ENCODE results near the gene SERINC5.
"Not testable (repeated sequence)": the region's sequence is repeated elsewhere in the genome, so short reads cannot be mapped to it uniquely, and the experiment has no call there.

The SERINC5 gene

DNA sequence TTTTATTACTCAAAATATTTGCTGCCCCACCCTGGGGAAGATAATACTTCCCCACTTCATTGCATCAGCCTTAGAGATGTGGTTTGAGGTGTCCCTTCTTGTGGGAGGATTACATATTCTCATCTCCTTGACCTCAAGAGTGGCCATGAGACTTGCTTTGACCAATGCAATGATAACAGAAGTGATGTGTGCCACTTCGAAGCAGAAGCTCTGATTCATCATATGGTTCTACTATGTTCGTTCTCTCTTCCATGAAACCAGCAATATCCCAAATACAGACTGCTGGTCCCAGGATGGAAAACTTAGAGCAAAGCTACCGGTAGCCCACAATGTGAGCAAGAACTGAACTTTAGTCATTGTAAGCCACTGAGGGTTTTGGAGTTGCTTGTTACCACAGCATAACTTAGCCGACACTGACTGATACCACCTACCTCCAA is 128.7 kb downstream of the SERINC5 start:
- no peak for DNase-seq

DNA sequence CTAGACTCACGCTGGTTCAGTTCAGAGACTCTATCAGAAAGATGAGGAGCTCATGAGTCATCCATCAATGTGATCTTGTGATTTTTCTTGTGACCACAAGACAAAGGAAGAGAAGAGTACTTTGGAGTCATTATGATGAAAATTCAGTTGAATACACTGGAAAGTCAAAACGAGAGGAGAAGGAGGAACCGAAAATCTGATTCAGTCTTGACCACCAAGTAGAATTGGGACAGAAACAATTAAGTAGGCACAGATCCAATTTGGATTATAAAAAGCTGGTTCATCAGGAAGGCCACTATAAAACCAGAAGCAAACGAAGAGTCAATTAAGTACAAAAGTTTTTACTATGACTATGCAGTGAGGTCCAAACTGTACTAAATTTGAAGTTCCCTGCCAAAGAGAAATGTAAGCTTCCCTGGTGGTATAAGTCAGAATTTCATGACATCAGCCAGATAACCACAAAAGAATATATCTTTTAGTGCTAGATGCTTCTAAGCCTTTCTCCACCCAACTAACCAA is 129.8 kb downstream of the SERINC5 start:
- no peak for DNase-seq

DNA sequence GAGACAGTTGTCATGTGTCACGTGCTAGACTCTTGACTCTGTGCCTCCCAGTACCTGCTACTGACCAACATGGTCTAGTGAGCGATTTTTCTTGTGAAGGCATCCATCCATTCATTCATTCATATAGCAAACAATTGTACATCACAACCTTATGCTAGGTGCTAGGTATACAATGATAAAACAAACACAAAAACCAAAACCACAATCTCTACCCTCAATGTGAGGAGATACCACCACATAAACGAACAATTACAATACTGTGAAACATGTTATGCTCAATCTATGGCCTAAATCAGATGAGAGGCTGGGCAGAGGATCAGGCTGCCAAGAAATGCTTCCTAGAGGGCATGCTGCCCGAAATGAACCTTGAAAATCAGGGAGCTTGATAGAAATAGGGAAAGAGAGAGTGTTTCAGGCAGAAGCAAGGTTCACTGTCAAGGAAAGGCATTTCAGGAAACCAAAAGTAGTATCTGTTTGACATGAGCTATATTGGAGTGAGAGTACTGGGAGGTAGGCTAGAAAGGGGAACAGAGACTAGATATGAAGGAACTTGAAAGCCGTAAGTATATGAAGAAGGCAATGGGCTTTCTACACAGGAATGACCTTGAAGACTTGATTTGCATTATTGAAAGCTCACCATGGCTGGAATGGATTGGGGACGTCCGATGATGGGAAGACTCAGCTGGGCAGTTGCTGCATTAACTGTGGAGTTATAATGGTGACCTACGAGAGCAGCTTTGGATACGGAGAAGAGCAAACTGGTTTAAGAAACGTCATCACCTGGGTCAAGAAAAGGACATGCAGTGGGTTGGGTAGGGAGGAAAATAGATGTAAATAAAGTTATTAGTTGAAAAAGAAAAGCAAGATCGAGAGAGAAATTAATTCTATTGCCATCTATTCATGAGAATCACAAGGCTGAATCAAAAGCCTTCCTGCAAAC is 130.6 kb downstream of the SERINC5 start:
- DNase-seq = no peak

DNA sequence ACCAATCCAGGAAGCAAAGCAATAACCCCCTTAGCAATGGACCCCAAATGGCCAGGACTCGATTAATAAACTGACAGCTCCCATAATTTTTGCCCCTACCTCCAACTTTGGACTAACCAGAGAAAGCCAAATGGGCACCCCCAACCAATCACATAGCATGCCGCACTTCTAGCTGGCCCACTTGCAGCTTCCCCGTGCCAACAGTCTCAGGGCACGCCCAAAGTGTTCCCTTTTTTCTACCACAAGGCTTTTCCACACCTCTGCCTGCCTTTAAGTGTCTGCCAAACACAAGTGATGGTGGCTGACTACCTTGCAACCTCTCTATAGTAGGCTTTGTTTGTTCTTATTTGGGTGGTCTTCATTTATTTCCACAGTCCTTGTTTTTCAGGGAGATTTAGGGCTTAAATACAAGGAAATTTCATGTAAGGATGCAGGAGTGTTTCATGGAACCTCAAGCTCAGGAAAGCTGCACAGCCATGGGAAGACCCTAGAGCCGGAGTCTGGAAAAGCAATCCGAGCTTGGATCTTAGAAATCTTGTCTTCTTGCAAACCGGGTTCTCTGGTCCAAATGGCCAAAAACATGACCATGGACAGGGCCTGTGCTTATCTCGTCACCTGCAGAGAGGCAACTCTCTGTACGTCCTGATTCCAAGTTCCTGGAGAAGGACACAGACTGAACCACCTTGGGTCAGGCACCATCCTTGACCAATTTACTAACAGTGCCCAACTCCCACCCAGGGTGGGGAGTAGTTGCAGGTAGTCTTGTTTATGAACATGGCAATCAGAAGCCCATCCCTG is 131.5 kb downstream of the SERINC5 start:
- DNase-seq = no peak

DNA sequence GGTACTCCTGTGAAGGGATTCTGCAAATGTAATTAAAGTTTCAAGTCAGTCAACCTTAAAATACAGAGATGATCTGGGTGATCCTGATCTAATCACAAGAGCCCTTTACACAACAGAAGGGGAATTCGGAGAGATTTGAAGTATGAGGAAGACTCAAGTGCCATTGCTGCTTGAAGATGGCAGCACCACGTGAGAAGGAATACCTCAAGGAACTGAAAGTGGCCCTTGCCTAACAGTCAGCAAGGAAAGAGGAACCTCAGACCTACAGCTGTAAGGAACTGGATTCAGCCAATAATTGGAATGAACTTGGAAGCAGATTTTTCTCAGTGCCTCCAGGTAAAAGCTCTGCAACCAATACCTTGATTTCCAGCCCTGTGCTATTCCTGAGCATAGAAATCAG is 133.3 kb downstream of the SERINC5 start:
- no peak for DNase-seq

DNA sequence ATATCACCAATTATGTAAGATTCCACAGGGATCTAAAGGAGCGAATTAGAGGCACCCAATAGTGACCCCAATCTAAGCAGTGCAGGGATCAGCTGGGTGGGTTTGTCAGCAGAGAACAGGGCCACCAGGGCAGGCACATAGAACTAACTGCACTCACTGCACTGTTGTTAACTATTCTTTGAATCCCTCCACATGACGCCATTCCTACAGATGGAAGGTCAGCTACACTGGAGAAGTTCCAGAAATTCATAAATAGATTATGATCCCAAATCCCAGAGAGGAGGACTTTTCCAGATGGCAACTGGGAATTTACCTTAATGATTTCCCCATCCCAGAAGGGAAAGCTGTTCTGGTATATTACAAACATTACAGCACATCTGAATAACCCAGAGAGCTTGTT is 136.5 kb downstream of the SERINC5 start:
- no peak for DNase-seq

DNA sequence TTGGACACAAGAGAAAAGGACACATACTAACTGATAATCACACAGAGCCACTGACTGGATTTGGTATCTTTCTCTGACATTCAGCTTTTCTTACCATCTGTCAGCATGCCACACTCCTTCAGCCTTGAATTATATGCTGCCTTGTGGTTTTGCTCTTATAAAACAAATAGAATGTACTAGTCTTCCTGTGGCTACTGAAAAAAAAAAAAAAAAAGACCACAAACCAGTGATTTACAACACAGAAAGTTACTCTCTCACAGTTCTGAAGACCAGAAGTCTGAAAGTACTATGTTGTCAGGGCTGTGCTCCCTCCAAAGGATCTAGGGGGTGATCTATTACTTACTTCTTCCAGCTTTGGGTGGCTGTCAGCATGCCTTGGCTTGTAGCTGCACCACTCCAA is 138.4 kb downstream of the SERINC5 start:
- no peak for DNase-seq

DNA sequence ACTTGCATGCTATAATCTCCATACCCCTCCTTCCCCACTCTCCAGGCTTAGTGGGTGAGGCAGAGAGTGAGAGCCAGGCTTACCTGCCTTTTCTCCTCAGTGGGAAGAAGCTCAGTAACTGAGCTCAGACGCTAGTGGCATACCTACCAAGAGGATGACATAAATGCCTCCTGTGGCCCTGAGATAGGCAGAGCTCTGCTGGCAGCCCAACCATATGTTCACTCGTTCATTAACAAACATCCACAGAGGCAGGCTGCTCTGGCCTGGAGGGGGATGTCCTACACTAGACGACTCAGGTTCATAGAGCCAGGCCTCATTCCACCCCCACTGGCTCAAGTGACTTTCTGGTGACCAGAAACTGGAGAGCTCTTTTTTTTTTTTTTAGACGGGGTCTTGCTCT is 139.4 kb downstream of the SERINC5 start:
- DNase-seq = no peak

DNA sequence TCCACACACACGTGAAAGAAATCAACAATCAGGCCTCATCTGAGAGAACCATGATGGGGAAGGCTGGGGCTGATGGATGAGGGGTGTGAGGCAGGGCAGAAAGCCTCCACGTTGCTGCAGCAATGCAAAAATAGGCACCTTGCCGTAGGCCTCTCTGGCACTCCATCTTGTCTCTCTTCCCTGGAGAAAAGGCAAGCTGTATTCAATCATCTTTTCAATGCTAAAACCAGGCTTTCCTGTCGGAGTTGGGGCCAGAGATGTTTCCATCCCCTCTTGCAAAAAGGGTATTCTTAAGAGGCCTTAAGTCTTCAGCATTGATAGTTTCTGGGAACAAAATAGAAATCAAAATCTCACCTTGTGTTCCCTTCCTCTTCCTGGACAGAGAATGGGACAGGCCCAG is 139.8 kb downstream of the SERINC5 start:
- no peak for DNase-seq

DNA sequence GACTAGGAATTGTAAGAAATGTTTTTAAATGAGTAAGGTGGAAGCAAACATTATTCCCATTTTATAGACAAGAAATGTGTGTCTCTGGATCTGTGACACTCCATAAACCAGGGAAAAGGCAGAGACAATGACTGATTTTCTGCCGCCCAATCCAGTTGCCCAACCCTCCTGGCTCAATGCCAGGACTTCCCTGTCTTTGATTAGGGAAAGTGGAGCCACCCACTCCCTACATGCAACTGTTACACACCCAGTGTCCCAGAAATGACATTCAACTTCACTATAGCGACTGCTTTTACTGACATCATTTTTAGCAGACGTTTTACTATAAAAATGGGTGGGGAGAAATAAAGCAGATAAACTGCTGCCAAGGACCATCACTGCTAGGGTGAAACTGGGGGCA is 141.0 kb downstream of the SERINC5 start:
- no peak for DNase-seq

DNA sequence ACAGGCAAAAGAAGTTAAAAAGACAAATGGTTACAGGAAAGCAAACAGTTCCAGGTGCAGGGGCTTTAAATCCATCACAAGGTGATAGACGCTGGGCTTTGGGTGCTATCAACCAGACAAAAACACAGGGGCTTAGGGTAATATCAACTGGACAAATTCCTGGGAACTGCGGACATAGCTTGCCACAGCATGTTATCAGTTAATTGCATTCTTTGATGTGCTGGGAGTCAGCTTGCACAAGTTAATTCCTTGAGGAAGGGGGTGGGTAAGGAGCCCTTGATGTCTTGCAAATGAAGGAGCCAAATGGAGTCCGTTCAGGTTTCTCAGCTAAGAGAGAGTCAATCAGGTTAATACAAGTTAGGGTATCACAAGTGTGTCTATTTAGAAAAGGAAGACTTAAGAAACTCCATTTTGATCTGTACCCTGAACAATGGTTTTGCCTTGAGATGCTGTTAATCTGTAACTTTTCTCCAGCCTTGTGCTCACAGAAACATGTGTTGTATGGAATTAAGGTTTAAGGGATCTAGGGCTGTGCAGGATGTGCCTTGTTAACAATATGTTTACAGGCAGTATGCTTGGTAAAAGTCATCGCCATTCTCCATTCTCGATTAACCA is 144.4 kb downstream of the SERINC5 start:
- DNase-seq = not testable (repeated sequence)

DNA sequence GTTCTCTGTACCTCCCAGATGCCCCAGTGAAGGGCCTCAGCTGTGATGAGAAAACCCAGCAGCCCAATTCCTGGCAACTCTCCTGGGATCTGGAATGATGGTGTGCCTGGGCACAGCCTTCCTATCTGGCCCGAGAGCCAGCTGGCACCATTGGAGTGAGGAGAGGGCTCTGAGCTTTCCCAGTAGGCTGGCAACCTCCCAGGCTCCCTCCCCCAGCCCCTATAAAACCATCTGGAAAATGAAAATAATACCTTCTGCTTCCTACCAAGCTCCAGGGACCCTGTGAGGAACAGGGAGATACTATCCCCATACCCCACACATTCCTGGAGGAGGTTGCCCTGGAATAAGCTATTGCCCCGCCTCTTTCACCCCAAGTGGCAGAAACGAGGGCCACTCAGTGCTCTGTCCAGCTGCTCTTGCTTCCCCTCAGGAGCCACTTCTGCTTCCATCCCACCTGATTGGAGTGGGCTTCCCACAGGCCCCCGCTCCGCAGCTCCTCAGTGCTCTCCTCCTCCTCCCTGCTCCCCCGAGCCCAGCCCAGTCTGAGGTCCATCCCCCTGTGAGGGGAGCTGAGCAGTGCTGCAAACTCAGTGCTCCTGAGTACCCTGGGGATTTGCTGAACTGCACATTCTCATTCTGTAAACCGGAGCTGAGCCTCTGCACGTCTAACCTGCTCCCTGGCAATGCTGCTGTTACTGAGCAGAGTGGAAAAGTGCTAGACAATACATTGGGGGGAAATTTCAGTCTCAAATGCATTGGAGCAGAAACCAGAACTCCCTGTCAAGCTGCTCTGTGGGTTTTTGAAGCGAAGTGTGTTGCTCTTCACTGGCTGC is 146.0 kb downstream of the SERINC5 start:
- DNase-seq = no peak

DNA sequence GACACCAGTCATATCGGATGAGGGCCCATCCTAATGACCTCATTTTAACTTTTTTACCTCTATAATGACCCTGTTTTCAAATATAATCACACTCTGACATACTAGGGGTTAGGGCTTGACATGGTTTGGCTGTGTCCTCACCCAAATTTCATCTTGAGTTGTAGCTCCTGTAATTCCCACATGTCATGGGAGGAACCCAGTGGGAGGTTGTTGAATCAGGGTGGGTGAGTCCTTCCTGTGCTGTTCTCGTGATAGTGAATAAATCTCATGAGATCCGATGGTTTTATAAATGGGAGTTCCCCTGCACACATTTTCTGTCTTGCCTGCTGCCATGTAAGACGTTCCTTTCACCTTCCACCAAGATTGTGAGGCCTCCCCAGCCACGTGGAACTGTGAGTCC is 148.9 kb downstream of the SERINC5 start:
- no peak for DNase-seq

DNA sequence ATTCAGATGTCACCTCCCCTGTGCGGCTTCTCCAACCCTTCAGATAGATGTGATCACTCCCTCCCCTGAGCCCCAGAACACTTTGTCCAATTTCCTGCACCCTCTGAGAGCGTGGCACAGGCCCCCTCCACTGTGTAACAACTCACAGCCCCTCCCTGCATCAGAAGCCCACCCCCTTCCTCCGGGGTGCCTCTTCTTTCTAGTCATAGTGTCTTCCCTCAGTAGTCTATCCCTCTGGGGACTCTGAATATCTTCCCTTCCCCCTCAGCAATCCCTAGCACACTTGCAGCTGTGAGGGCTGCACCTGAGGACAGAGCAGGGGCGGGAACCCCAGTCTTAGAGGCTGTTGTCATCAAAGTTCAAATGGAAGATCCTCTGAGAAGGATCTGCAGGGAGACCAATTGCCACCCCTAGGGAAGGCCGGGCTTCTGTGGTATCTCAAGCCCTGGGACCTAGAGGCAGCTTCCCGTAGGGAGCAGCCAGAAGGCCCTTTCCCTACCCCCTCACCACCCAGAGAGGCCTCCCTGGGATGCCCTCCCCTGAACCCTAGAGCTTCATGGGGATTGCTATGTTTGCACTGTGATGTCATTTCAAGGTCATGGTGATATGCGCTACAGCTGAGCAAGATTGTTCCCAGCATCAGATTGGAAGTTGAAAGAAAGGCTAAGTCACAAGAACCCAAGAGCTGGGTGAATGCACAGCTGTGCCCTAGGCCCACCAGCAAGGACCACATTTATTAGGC is 150.0 kb downstream of the SERINC5 start:
- no peak for DNase-seq

DNA sequence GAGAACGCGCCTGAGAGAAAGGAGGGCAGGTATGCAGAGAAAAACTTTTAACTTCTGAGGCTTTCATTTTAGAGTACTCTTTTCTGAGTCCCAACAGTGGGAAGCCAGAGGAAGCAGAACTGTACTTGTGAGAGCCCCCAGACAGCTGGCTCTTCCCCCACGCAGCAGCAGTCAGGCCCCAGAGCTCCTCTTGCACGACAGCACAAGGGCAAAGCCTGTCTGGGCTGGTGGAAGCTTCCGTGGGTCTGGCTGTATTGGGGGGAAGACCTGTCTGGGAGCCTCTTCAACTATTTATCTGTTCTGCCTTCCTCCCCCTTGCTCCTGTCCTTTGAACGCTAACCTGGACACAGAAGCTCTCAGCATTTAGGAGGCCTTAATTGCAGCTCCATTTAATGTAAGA is 152.5 kb downstream of the SERINC5 start:
- no peak for DNase-seq

DNA sequence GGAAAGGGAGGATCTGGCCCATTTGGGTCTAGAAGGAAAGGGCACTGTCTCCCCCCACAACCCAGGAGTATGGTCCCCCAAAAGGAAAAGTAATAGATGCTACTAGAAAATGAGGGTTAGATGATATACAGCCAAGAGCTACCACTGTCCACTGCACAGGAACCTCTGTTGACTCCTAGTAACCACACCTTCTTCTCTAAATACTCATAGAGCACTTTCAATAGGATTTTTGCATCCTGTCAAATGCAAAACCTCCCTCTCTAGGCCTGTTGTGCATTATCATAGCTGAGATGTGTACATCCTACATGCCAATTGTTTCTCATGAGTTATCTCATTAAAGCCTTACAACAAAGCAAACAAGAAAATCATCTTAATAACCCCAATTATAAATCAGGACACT is 153.9 kb downstream of the SERINC5 start:
- no peak for DNase-seq

DNA sequence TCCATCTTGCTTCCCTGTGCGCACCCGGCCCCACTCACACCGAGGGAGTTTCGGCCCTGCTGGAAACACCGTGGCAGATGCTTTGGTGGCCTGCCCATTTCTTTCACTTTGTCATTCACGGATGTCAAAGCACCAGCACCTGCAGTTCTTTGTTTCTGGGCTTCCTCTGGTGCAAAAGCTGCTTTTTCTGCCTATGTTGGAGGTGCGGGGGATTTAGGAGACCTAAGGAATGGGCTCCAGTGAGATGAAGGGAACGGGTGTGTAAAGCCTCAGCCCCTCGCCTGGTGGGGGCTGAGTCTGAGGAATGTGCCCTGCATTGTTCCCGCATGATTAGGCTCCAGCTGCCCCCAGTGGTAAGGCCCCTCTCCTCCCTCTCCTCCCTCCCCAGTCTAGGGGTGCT is 158.4 kb downstream of the SERINC5 start:
- DNase-seq = no peak

DNA sequence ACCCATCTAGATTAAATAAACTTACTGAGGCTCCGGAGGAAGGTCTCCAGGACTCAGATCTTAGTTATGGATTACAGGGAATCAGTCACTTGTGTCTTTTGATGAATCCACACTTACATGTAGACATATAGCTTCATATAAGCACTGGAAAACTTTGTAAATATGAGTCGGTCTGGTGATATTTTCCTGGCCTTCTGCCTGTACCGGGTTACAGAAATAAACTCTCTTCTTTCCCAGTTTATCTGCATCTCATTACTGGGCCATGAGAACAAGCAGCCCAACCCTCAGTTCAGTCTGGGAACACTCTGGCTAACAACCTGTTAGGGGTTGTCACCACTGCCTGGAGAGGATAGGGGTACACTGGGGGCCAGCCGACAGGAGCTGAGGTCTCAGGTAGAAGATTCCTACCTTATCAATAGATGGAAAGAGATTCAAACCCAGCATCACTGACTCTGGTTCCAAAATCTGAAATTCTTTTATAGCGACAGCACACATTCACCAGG is 161.6 kb downstream of the SERINC5 start:
- DNase-seq = no peak

DNA sequence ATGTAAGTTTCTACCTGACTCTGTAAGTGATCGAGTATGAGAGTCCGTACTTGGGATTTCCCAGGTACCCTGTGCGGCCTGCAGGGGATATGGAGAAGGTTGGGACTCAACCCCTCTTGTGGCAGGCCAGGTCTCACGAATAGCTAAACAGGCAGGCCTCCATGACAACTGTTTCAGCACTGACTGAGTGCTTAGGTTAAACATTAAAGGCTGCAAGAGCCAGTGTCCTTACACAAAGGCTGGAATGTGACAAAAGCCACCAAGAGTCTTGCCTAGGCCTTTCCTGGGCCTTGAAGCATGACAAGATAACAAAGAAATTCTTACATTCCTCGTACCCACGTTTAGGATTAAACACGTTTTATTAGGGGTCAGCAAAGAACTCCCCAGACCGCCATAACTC is 162.1 kb downstream of the SERINC5 start:
- peak in 1 of 2 experiments; percentile 1 for DNase-seq

DNA sequence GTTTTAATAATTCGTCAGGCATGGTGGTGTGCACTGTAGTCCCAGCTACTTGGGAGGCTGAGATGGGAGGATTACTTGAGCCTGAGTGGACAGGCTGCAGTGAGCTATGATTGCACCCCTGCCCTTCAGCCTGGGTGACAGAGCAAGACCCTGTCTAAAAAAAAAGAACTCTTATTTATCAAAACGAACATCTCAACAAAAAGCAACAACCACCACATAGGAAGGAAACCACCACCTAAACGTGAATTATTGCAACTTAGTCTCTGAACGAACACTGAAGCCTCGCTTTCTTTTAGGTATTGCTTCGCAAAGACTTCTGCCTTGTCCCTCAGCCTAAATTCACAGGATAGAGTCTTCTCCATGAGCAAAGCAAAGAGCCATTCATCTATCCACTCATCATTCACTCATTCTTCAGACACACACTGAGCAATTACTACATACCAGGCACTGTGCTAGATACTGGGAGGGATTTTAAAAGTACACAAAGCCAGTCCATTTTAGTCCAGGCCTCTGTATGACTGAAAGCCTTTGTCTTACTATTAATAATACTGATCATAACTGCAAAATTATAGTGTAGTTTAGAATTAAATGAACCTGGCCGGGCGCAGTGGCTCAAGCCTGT is 163.3 kb downstream of the SERINC5 start:
- no peak for DNase-seq

DNA sequence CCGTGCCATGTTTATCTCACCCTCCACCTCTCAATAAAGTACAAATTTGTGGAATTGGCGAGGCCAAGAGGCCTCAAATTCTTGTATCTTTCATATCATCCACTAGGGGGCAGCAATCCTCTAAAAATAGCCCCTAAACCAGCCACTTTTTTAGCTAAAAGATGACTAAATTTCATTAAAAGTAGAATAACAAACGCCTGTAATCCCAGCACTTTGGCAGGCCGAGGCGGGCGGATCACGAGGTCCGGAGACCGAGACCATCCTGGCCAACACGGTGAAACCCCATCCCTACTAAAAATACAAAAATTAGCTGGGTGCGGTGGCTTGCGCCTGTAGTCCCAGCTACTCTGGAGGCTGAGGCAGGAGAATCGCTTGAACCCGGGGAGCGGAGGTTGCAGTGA is 164.1 kb downstream of the SERINC5 start:
- peak in 1 of 2 experiments; percentile 43 for DNase-seq

Data from NCI-H526 (cell line).